ENCODE measurements around the gene KRT12.
"Not testable (repeated sequence)": the region's sequence is repeated elsewhere in the genome, so short reads cannot be mapped to it uniquely, and the experiment has no call there.

The KRT12 gene

DNA sequence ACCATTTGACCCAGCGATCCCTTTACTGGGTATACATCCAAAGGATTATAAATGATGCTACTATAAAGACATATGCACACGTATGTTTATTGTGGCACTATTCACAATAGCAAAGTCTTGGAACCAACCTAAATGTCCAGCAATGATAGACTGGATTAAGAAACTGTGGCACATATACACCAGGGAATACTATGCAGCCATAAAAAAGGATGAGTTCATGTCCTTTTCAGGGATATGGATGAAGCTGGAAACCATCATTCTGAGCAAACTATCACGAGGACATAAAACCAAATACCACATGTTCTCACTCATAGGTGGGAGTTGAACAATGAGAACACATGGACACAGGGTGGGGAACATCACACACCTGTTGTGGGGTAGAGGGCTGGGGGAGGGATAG is 52.4 kb downstream of the KRT12 start:
- DNase-seq (ENCODE audit: low read depth) = not testable (repeated sequence)

DNA sequence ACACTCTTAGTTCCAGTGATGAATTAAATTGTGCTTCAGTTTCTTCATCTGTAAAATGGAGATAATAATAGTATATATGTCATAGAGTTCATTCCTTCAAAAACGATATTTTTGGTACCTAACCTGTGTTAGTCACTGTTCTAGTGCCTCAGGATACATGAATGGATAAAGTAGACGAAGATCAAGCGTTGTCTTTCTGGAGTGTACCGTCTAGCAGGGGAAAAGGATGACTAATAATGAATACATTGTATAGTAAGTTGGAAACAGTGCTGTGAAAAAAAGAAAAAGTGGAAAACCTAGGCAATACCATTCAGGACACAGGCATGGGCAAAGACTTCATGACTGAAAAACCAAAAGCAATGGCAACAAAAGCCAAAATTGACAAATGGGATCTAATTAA is 53.2 kb downstream of the KRT12 start:
- no peak for DNase-seq (ENCODE audit: low read depth)

DNA sequence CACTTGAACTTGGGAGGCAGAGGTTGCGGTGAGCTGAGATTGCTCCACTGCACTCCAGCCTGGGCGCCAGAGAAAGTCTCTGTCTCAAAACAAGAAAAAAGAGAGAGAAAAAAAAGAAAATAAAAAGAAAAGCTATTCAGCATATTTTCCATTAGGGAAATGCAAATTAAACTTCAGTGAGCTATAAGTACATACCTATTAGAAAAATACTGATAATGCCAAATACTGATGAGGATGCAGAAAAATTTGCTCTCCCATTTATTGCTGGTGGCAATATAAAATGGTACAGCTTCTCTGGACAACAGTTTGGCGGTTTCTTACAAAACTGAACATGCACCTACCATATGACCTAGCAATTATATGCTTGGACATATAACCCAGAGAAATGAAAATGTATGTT is 54.4 kb downstream of the KRT12 start:
- no peak for DNase-seq (ENCODE audit: low read depth)

All from stimulated activated CD8-positive, alpha-beta memory T cell treated with anti-CD3 and anti-CD28 coated beads, Interleukin-12 subunit alpha, Interleukin-12 subunit beta, amount 100 ng/mL, for 1 hour (primary cell).